Middle frontal gyrus (tissue), 1 donor: ENCODE measurements around the gene BMP8A.
"Not testable (repeated sequence)": the region's sequence is repeated elsewhere in the genome, so short reads cannot be mapped to it uniquely, and the experiment has no call there.

Experiments
- DNase-seq: peaks from one replicate; pipeline ENCODE4 v3.0.0-alpha.2; 2015; ENCODE audit warnings: low spot score; ENCODE audit errors: extremely low spot score

Gene BMP8A

DNA sequence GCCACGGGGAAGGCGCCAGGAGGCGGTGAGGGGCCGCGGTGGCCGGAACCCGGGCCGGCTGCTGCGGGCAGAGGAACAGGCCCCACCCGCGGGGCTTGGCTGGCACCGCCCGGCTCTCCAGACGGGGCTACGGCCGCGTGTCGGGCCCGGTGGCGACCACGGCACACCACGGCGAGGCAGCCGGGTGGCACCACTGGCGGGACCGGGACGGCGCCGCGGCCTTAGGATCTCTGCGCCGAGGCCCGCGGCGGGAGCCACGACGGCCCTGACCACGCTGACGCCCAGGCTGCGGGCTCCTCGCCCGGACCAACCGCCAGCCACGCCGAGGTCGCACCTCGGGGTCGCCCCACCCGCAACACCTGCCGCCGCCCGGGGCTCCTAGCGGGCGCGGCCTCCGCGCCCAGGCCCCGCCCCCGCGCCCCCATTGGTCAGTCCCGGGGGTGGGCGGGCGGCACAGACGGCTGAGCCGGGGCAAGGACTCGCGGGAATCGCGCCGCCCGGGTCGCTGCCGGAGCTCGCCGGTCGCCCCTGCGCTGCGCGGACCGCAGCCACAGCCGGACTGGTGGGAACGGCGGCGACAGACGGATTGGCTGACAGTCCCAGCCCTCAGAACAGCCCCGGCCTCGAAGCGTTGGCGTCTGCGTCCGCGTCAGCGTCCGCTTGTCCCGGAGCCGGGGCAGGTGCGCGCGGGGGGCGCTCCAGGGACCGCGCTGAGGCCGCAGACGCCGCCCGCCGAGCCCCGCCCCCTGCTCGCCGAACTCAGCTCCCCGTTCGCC is at the start of gene BMP8A:
Gene BMP8A (plus strand): TSS at position 491 of the 776 bp plus-strand sequence. CDS start 356 bp downstream, outside the sequence.
- no peak for DNase-seq

- DNase-seq: no peak
These were observed 49.6 kb upstream of the BMP8A start for GRCh38 chr1:39441797-39442196.

- no peak for DNase-seq
These were observed 45.9 kb upstream of the BMP8A start for GRCh38 chr1:39445573-39445972.

DNA sequence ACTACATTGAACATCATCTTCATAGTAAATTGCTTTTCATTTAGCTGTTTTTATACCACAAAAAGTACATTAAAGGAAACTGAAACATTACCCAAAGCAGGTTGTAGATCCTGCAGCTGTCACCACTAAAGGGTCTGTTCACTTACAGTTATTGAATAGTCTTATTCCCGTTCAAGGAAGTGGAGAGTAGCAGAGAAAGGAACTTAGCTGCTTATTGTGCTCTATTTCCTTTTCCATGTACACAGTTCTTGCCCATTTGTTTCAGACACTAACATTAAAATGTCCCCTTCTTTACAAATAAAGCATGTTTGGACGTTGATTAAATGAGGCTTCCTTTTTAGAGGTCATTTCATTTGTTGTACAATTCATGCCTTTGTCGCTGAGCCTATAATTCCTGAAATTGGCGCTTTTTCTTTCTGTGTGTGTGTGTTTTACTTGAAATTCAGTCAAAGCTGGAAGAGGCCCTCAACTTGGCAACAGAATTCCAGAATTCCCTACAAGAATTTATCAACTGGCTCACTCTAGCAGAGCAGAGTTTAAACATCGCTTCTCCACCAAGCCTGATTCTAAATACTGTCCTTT is 44.4 kb upstream of the BMP8A start:
- no peak for DNase-seq

DNA sequence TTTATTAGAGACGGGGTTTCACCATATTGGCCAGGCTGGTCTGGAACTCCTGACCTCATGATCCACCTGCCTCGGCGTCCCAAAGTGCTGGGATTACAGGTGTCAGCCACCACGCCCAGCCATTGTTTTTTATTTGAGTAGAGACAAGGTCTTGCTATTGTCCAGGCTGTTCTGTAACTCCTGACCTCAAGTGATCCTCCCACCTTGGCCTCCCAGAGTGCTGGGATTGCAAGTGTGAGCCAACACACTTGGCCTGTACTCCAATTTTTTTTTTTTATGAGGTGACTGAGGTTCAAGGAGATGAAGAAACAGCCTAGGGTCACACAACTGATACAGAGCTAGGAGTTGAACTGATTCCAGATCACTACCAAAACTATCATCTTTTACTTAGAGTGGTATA is 41.4 kb upstream of the BMP8A start:
- DNase-seq: not testable (repeated sequence)

DNA sequence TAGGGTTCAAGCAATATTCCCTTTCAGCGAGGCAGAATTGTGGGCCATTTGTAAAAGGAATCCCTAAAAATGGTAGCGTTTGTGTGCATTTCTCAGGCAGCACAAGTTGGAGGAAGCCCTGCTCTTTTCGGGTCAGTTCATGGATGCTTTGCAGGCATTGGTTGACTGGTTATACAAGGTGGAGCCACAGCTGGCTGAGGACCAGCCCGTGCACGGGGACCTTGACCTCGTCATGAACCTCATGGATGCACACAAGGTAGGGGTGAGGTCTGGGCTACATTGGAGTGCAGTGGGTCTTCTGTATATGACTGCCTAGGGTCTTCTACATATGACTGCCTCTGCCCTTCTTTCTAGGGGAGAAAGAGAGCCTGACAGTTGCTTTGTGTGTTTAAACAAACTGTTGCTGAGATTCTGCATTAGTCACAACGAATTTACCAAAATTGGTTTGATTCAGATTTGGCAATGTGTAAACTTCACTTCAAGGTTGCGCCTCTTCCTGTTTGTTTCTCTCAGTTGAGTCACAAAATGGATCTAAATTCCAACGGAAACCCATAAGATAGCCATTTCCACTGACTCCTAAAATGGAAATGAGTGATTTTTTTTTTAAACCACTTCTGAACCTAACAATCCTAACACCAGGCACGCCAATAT is 40.4 kb upstream of the BMP8A start:
- DNase-seq: no peak

DNA sequence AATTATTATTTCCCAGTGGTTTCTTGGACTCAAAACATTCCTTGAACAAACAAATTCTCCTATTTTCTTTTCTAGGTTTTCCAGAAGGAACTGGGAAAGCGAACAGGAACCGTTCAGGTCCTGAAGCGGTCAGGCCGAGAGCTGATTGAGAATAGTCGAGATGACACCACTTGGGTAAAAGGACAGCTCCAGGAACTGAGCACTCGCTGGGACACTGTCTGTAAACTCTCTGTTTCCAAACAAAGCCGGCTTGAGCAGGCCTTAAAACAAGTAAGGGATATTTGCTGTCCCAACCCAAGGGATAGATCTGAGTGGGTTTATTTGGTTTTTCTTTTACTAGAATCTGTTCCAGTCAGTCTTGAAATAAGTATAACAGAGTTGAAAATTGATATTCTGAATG is 39.4 kb upstream of the BMP8A start:
- no peak for DNase-seq

GRCh38 chr1:39452540-39452939 is 38.9 kb upstream of the BMP8A start:
- DNase-seq: no peak

DNA sequence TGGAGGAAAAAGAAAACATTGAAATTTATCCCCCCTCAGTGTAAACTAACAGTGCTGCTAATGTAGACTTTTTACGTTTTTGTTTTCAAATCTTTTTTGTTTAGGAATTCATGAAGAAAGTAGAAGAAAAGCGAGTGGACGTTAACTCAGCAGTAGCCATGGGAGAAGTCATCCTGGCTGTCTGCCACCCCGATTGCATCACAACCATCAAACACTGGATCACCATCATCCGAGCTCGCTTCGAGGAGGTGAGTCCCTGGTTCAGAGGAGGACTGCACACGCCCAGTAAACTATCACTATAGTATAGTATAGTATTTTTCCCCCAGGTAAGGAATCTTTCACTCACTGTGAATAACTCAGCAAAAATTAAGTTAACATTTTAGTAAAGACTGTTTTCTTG is 37.8 kb upstream of the BMP8A start:
- no peak for DNase-seq

- DNase-seq: no peak
These were observed 32.4 kb upstream of the BMP8A start for GRCh38 chr1:39458991-39459390.

DNA sequence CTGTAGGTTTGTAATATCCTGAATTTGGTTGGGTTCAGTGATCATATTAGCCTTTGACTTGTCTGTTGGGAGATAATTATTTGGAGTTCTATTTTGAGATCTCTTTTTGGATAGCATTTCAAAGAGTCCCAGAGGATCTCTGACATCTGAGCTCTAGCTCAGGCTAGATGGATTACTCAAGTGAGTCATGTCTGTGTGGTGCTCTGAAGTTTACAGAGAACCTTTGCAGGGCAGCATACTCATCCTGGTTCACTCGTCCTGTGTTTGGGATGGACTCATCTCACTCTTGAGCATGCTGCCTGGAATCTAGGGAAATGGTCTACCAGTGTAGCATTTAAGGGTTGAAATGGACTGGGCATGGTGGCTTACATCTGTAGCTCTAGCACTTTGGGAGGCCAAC is 29.4 kb upstream of the BMP8A start:
- no peak for DNase-seq

GRCh38 chr1:39466413-39467107 is 24.9 kb upstream of the BMP8A start:
- DNase-seq: no peak

- DNase-seq: not testable (repeated sequence)
These were observed 24.2 kb upstream of the BMP8A start for GRCh38 chr1:39467108-39467720.

- no peak for DNase-seq
These were observed 22.3 kb upstream of the BMP8A start for GRCh38 chr1:39469150-39469549.

DNA sequence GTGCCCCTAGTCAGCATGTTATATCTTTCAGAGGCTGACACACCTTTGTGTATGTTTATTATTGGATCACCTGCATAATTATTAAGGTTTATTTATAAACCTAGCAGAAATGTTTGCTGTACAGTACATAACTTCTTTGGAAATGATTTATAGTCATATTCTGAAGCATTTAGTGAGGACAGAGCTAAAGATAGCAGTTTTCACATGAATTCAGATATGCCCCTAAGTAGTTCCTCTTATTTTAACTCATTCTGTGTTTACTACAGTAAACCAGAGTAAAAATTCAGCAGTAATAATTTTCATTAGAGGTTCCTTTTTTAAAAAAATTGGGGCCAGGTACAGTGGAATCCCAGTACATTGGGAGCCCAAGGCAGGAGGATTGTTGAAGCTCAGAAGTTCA is 21.4 kb upstream of the BMP8A start:
- no peak for DNase-seq

DNA sequence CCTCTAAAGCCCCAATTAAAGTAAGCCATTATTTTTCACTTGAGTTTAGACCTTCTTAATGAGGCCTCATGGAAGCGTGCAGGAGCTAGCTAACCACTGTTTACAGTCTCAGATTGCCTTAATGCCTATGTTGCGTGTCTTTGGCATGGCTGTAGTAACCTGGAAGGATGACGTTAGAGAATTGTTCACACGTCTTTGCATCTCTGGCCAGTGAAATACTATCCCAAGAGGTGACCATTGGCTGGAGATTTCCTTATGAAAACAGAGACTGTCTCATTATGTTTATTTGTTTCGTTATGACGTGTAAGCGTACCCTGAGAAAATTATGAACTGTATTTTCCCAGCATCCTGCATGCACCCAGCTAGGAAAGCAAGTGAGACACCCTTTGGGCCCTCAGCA is 18.6 kb upstream of the BMP8A start:
- DNase-seq: no peak

- no peak for DNase-seq
These were observed 18.1 kb upstream of the BMP8A start for GRCh38 chr1:39473324-39473723.

GRCh38 chr1:39474810-39475209 is 16.6 kb upstream of the BMP8A start:
- DNase-seq: no peak

GRCh38 chr1:39475551-39475950 is 15.9 kb upstream of the BMP8A start:
- DNase-seq: not testable (repeated sequence)

DNA sequence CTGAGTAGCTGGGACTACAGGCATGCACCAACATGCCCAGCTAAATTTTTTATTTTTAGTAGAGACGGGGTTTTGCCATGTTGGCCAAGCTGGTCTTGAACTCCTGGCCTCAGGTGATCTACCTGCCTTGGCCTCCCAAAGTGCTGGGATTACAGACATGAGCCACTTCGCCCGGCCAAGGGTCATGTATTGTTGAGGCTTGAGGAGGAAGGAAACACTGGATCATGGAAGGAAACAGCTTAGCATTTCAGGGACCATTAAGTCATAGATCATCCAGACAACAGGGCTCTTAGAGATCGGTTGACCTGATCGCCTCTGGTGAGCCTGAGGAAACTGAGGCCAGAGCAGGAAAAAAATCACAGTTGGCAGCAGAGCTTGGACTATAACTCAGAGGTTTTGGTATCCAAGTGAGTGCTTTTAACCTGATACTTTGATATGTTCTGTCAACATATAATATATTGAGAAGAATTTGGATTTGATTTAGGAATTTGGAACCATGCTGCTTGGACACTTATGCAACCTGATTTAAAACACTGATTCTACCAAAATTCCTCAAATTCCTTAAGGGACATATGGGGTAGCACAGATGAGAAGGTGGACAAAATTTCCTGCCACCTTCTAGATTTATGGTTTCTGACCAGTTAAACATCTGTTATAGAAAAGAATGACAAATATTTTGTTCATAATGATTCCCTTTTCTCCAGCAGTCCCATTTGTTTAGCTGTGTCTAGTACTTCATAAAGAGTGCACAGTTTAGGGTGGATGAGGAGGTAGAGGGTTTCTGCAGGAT is 13.1 kb upstream of the BMP8A start:
- DNase-seq: no peak

GRCh38 chr1:39481289-39481688 is 10.1 kb upstream of the BMP8A start:
- DNase-seq: no peak
